BE2C (cell line): Measurements from ENCODE around the gene TXLNG.
A peak's percentile ranks its signal among the peaks of the same experiment; 100 is the strongest.

Experiments
- DNase-seq: peaks from one replicate; pipeline ENCODE4 v3.0.0-alpha.2; 2020
- H3K27me3 ChIP-seq: fragments of 250-450 bp; sonication (Bioruptor Pico); 2 replicates; pipeline ENCODE4 v1.5.1; 2020; ENCODE audit warnings: mild to moderate bottlenecking
- H3K36me3 ChIP-seq: fragments of 250-450 bp; sonication (Bioruptor Pico); 2 replicates; pipeline ENCODE4 v1.5.1; 2020; ENCODE audit warnings: mild to moderate bottlenecking
- H3K4me1 ChIP-seq: fragments of 250-450 bp; sonication (Bioruptor Pico); 2 replicates; pipeline ENCODE4 v1.5.1; 2020
- H3K4me3 ChIP-seq: 2 replicates; pipeline ENCODE4 v1.5.1; 2011; ENCODE audit warnings: low read depth, low read length
- H3K9me3 ChIP-seq: fragments of 250-450 bp; sonication (Bioruptor Pico); 2 replicates; pipeline ENCODE4 v1.5.1; 2020
- CTCF ChIP-seq: IDR thresholded peaks from 2 replicates; pipeline ENCODE4 v1.5.1; 2012; ENCODE audit warnings: mild to moderate bottlenecking, low read depth, low read length

TXLNG gene

GRCh38 chrX:16867947-16868346 lies 81.7 kb downstream of the TXLNG start:
- no peak for DNase-seq
- Histone ChIP-seq H3K4me3 (peak overlapping the region; percentile 69), H3K36me3 (peaks cover 4% of the 10 kb centered on the region; the same call in 1 of the 2 replicates), H3K9me3 (no peaks in the 10 kb centered on the region), H3K4me1 (no peaks in the 10 kb centered on the region), H3K27me3 (no peaks in the 10 kb centered on the region)
- TF ChIP-seq CTCF, result no peak

DNA sequence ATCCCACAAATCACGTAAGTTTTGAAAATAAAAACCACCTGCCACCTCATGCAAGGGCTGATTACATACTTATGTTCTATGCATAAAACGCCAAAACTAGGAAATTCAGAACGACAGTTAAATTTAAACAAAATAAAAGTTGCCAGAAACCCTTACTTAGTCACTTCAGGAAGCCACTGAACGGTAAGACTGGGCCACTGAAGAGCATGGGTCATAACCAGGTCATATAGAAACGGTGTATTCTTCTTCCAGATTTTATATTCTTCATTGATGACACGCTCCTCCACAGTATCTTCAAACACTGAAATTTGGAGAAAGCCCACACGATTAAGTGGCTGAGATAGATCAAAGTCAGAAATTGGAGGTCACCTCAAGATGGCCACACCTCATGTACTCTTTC lies 82.7 kb downstream of the TXLNG start:
- TF ChIP-seq CTCF, result no peak
- H3K27me3 ChIP-seq, result no peaks in the 10 kb centered on the region
- peaks cover 4% of the 10 kb centered on the region; the same call in 1 of the 2 replicates for H3K36me3 ChIP-seq
- no peak for DNase-seq
- no peaks in the 10 kb centered on the region for H3K9me3 ChIP-seq
- peak overlapping the region; percentile 69 for H3K4me3 ChIP-seq
- no peaks in the 10 kb centered on the region for H3K4me1 ChIP-seq

DNA sequence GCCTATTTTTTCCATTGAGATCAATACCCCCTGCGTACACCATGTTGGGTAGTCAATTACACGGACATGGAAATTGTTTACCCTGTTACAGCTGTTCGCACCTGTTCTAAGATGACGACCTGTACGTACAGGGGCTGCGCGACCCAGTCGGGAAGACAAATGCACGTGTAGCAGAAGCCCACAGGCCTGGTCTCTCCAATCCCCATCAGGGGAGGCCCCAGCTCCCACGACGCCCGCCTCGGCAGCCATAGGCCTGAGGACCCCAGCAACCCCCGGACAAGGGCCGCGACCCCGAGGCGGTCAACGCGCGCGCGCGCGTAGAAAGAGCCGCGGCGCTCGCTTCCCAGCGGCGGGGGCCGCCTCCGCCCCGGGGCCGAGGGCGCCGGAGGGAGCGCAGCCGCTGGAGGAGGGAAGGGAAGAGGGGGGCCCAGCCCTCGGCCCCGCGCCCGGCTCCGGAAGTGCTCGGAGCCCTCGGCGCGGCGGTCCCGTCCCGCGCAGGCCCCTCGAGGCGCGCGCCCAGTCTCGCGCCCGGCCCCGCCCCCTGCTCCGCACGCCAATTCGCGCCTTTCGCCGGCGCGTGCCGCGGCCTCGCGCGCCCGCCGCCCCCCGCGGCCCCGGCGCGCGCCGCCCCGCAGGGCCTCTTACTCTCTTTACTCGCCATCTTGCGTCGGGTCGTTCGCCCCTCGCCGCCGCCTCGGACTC lies 83.3 kb downstream of the TXLNG start:
- H3K36me3 ChIP-seq, result peaks cover 4% of the 10 kb centered on the region; the same call in 1 of the 2 replicates
- H3K9me3 ChIP-seq, result no peaks in the 10 kb centered on the region
- no peak for TF ChIP-seq CTCF
- DNase-seq, result peak; percentile 54
- H3K4me1 ChIP-seq, result no peaks in the 10 kb centered on the region
- peak overlapping the region; percentile 76 for H3K4me3 ChIP-seq
- H3K27me3 ChIP-seq, result no peaks in the 10 kb centered on the region

GRCh38 chrX:16870095-16870861 lies 84.0 kb downstream of the TXLNG start, which contains the start of gene RBBP7:
RBBP7 (minus strand) TSS chrX:16870362; CDS start chrX:16870053, 309 bp downstream.
- no peak for TF ChIP-seq CTCF
- no peaks in the 10 kb centered on the region for H3K9me3 ChIP-seq
- H3K27me3 ChIP-seq, result no peaks in the 10 kb centered on the region
- DNase-seq, result peak; percentile 92
- H3K4me3 ChIP-seq, result peak within 1 kb of the TSS; percentile 76
- H3K4me1 ChIP-seq, result no peaks in the 10 kb centered on the region
- H3K36me3 ChIP-seq, result peaks cover 4% of the 10 kb centered on the region; the same call in 1 of the 2 replicates

DNA sequence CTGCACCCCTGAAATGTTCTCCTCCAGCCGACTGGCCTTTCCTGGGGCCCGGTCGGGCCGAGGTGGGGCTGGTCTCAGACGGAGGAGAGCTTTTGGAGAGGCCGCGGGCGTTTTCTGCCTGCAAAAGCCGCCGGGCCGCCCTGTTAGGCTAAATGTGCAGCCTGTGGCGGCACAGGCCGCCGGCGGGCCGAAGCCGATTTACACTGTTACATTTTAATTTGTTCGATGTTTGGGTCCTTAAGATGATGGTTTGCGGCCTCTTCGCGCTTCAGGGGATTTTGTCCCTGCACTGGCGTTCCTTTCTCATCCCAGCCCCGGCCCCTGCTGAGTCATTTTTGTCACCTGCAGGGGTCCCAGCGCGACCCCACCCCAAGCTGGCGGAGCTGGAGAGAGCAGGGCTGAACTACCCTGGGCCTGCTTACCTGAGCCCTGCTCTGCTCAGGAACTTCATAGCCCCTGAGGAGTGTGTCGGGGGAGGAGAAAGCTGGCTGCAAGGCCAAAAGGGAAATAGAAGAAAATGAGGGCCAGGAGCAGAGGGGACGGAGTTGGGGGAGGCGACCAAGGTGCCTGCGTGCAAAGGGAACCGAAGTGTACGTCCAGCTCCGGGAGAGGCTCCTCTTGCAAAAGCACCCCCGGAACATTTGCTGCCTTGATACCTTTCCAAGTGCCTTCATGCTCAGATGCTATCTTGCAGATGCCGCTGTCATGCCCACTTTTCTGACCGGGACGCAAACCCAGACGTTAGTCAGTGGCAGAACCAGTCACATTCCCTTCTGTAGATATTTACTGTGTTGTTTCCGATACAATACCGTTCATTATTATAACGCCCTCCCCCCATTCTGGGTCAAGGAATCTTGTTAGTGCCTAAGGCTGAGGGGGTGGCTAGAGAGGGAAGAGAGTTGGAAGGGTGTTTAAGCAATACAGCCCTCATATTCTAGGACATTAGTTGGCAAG lies 84.9 kb downstream of the TXLNG start:
- Histone ChIP-seq H3K27me3 (no peaks in the 10 kb centered on the region), H3K9me3 (no peaks in the 10 kb centered on the region), H3K4me3 (peak overlapping the region; percentile 60), H3K36me3 (peaks cover 4% of the 10 kb centered on the region; the same call in 1 of the 2 replicates), H3K4me1 (no peaks in the 10 kb centered on the region)
- peak; percentile 18 for DNase-seq
- TF ChIP-seq CTCF, result no peak
